Mesothelial cell of epicardium (in vitro differentiated cells): ENCODE measurements around the gene ADAMTSL2. TPM values are rescaled to one million over a fixed set of nuclear protein-coding genes. Genes with fewer than 3 reads are reported as not detected.

Experiments
- DNase-seq, 2 experiments: peaks; one replicate each; pipeline ENCODE4 v3.0.0; 2021; ENCODE audit warnings: low spot score in 2 of 2; ENCODE audit not compliant: unreplicated experiment in 2 of 2
- H3K27ac Mint-ChIP-seq: 2 replicates; pipeline ENCODE4 v1.8.0; 2021; ENCODE audit warnings: mixed read lengths
- H3K27me3 Mint-ChIP-seq: 2 replicates; pipeline ENCODE4 v1.8.0; 2021; ENCODE audit warnings: low read depth, mixed read lengths
- H3K36me3 Mint-ChIP-seq: 2 replicates; pipeline ENCODE4 v1.8.0; 2021; ENCODE audit warnings: mixed read lengths
- H3K4me1 Mint-ChIP-seq: 2 replicates; pipeline ENCODE4 v1.8.0; 2021; ENCODE audit warnings: mixed read lengths
- H3K4me3 Mint-ChIP-seq: 2 replicates; pipeline ENCODE4 v1.8.0; 2021; ENCODE audit warnings: mild to moderate bottlenecking, moderate library complexity, mixed read lengths
- H3K9me3 Mint-ChIP-seq: 2 replicates; pipeline ENCODE4 v1.8.0; 2021; ENCODE audit warnings: mixed read lengths
- total RNA-seq: library from RNA; stranded (reverse); gene quantifications from 3 replicates; pipeline ENCODE4 v1.2.1, GENCODE V29; 2021
- TF ChIP-seq, protein P1 (sequence below): fragments of 200-600 bp; sonication (generic); IDR thresholded peaks from one replicate; pipeline ENCODE4 v1.5.0; 2021; ENCODE audit warnings: antibody characterized with exemption; ENCODE audit not compliant: unreplicated experiment

ADAMTSL2 gene
- total RNA-seq, 1 donor from 2014 or later = 6.5 TPM

DNA sequence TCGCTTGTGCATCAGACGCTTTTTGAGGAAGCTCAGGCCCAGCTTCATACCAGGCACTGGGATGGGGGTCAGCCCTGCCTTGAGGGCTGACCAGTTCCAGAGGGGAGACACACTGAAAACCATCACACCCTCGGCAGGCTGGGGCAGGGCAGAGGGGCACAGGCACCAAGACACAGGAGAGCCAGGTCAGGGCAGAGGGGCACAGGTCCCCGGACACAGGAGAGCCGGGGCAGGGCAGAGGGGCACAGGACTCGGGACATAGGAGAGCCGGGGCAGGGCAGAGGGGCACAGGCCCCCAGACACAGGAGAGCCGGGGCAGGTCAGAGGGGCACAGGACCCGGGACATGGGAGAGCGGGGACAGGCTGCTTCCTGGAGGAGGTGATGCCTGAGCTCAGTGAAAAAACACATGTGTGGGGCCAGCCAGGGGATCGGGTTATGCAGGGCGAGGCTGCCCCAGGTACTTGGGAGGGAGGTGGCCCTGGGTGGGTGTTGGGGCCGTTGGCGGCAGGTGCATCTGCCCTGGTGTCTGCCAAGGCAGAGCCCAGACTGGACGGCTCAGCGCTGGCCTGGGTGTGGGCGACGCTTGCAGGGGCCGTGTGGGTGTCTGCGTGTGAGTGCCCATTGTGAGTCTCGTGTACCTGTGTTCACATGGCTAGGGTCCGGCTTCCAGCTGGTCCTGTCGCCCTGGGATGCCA, 40.5 kb upstream of the ADAMTSL2 start:
- H3K36me3 Mint-ChIP-seq = no peaks in the 10 kb centered on the region
- no peak overlapping the region for H3K27ac Mint-ChIP-seq
- no peak for DNase-seq
- H3K9me3 Mint-ChIP-seq = no peaks in the 10 kb centered on the region
- peaks cover 19% of the 10 kb centered on the region for H3K4me1 Mint-ChIP-seq
- H3K27me3 Mint-ChIP-seq = no peaks in the 10 kb centered on the region
- TF ChIP-seq, protein P1, sequence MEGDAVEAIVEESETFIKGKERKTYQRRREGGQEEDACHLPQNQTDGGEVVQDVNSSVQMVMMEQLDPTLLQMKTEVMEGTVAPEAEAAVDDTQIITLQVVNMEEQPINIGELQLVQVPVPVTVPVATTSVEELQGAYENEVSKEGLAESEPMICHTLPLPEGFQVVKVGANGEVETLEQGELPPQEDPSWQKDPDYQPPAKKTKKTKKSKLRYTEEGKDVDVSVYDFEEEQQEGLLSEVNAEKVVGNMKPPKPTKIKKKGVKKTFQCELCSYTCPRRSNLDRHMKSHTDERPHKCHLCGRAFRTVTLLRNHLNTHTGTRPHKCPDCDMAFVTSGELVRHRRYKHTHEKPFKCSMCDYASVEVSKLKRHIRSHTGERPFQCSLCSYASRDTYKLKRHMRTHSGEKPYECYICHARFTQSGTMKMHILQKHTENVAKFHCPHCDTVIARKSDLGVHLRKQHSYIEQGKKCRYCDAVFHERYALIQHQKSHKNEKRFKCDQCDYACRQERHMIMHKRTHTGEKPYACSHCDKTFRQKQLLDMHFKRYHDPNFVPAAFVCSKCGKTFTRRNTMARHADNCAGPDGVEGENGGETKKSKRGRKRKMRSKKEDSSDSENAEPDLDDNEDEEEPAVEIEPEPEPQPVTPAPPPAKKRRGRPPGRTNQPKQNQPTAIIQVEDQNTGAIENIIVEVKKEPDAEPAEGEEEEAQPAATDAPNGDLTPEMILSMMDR = no peak
- no peak overlapping the region for H3K4me3 Mint-ChIP-seq

DNA sequence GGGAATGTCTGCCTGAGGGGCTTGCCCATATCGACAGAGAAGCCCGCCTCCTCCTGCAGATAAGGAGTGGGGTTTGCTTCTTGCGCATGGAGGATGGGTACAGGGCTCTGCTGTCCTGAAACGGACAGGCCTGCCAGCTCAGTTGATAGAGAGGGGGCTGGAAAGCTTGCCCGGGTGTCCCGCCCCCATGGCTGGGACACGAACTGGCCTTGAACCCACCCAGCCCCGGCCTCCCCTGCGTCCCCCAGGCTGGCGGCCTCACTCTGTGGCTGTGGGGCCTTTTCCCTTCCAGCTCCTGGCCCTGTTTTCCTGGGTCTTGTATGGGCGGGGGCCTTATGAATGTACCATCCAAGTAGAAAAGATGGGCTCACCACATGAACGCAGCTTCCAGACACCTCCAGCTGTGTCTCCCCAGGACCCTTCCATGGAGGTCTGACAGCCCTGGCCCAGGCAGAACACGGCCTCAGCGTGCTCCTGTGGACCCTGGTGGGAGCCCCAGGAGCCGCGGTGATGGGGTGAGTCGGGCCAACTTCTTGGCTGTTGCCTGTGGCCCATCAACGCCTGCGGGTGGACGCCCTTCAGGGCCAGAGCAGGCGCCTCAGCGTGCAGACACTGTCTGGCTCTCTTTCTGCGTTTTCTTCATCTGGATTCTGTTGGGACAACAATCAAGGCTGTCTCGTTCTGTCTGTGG, 39.7 kb upstream of the ADAMTSL2 start:
- Mint-ChIP-seq H3K4me3 (no peak overlapping the region), H3K4me1 (peaks cover 13% of the 10 kb centered on the region), H3K27me3 (no peaks in the 10 kb centered on the region), H3K36me3 (no peaks in the 10 kb centered on the region), H3K27ac (no peak overlapping the region), H3K9me3 (no peaks in the 10 kb centered on the region)
- DNase-seq = no peak
- TF ChIP-seq, protein P1 = no peak

DNA sequence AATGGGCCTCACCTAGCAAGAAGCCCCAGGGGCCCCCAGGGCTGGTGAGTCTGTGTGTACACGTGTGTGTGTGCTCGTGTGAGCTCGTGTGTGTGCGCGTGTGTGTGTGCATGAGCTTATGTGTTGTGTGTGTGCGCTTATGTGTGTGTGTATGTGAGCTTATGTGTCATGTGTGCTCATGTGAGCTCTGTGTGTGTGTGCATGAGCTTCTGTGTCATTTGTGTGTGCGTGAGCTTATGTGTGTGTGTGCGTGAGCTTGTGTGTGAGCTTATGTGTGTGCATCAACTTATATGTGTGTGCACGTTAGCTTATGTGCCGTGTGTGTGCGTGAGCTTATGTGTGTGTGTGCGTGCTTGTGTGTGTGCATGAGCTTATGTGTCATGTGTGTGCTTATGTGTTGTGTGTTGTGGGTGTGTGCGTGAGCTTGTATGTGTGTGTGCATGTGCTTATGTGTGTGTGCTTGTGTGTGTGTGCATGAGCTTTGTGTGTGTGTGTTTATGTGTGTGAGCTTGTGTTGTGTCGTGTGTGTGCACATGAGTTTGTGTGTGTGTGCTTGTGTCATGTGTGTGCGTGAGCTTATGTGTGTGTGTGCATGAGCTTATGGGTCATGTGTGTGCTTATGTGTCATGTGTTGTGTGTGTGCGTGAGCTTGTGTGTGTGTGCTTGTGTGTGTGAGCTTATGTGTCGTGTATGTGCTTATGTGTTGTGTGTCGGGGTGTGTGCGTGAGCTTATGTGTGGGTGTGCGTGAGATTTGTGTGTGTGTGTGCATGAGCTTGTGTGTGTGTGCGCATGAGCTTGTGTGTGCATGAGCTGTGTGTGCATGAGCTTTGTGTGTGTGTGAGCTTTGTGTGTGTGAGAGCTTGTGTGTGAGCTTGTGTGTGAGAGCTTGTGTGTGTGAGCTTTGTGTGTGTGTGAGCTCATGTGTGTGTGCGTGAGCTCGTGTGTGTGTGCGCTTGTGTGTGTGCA, 38.9 kb upstream of the ADAMTSL2 start:
- peaks cover 13% of the 10 kb centered on the region for H3K4me1 Mint-ChIP-seq
- H3K9me3 Mint-ChIP-seq = no peaks in the 10 kb centered on the region

DNA sequence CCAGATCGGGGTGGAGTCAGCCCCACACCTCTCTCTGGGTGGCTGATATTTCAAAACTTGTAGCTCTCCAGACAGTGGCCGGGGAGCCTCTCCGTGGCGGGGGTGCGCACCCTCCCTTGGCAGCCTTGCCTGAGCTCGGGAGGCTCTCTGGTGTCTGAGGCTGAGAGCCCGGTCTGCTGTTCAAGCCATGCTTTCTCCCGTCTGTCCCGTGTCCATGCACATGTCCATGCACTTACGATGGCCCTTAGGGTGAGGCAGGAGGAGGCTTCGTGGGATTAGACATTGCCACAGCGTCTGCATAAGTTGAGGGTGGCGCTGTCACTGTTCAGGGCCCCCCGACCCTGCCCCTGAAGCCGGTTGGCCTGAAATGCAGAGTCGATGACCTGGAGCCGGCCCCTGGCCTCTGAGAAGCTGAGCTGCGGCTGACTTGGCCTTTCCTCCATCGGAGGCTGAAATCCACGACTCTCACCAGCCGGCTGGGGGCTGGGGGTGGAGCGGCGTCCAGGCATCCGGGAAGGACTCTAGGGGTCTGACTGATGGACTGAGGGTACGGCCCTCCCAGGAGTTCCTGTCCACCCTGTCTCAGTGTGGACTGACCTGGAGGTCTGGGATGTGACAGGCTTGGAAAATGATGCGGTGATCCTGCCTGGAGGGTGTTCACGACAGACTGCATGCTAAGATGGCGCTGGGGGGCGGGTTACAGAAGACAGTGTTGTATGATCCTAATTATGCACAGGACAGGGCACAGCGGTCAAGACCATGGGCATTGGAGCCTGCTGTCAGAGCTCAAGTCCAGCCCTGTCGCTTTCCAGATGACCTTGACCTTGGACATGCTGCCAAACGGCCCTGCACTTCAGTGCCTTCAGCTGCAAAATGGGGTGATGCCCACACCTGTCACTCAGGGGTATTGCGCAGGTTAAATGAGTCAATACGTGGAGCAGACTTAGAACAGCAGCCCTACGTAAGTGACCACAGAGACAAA, 37.4 kb upstream of the ADAMTSL2 start:
- TF ChIP-seq, protein P1 = no peak
- no peaks in the 10 kb centered on the region for H3K36me3 Mint-ChIP-seq

More for the DNA sequence above, 38.9 kb upstream of the ADAMTSL2 start:
- Mint-ChIP-seq H3K27me3 (no peaks in the 10 kb centered on the region), H3K36me3 (no peaks in the 10 kb centered on the region), H3K4me3 (no peak overlapping the region), H3K27ac (no peak overlapping the region)
- TF ChIP-seq, protein P1 = no peak
- DNase-seq = no peak

More for the DNA sequence above, 37.4 kb upstream of the ADAMTSL2 start:
- H3K4me3 Mint-ChIP-seq = no peak overlapping the region
- H3K4me1 Mint-ChIP-seq = peaks cover 11% of the 10 kb centered on the region
- DNase-seq = no peak
- H3K27ac Mint-ChIP-seq = no peak overlapping the region
- no peaks in the 10 kb centered on the region for H3K27me3 Mint-ChIP-seq
- H3K9me3 Mint-ChIP-seq = peaks cover 13% of the 10 kb centered on the region
